Mesothelial cell of epicardium (in vitro differentiated cells): ENCODE results near the gene RAB6A. TPM values are rescaled to one million over a fixed set of nuclear protein-coding genes. Genes with fewer than 3 reads are reported as not detected.

Source experiments
- DNase-seq, 2 experiments: peaks; one replicate each; pipeline ENCODE4 v3.0.0; 2021; ENCODE audit warnings: low spot score in 2 of 2; ENCODE audit not compliant: unreplicated experiment in 2 of 2
- H3K27ac Mint-ChIP-seq: 2 replicates; pipeline ENCODE4 v1.8.0; 2021; ENCODE audit warnings: mixed read lengths
- H3K27me3 Mint-ChIP-seq: 2 replicates; pipeline ENCODE4 v1.8.0; 2021; ENCODE audit warnings: low read depth, mixed read lengths
- H3K36me3 Mint-ChIP-seq: 2 replicates; pipeline ENCODE4 v1.8.0; 2021; ENCODE audit warnings: mixed read lengths
- H3K4me1 Mint-ChIP-seq: 2 replicates; pipeline ENCODE4 v1.8.0; 2021; ENCODE audit warnings: mixed read lengths
- H3K4me3 Mint-ChIP-seq: 2 replicates; pipeline ENCODE4 v1.8.0; 2021; ENCODE audit warnings: mild to moderate bottlenecking, moderate library complexity, mixed read lengths
- H3K9me3 Mint-ChIP-seq: 2 replicates; pipeline ENCODE4 v1.8.0; 2021; ENCODE audit warnings: mixed read lengths
- total RNA-seq: library from RNA; stranded (reverse); gene quantifications from 3 replicates; pipeline ENCODE4 v1.2.1, GENCODE V29; 2021
- TF ChIP-seq, protein P1 (sequence below): fragments of 200-600 bp; sonication (generic); IDR thresholded peaks from one replicate; pipeline ENCODE4 v1.5.0; 2021; ENCODE audit warnings: antibody characterized with exemption; ENCODE audit not compliant: unreplicated experiment

The RAB6A gene
- total RNA-seq, 1 donor from 2014 or later, result 66.3 TPM

DNA sequence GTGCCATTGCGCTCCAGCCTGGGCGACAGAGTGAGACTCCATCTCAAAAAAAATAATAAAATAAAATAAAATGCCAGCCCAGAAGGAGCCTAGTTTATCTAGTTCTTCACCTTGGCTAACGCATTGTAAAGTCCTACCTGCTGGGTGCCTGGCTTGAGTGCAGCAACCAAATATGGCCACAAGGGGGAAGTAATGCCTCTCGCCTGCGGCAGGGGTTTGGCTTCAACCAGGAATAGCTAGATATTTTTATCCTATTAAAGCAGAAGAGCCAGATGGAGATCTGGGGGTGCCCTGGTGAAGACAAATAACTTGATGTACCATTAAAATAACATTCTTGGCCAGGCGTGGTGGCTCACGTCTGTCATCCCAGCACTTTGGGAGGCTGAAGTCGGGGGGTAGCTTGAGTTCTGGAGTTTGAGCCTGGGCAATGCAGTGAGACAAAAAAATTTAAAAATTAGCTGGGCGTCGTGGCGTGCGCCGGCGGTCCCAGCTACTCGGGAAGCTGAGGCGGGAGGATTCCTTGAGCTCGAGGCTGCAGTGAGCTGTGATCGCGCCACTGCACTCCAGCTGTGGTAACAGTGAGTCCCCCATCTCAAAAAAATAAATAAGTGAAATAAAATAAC is 135.1 kb downstream of the RAB6A start:
- TF ChIP-seq, protein P1, sequence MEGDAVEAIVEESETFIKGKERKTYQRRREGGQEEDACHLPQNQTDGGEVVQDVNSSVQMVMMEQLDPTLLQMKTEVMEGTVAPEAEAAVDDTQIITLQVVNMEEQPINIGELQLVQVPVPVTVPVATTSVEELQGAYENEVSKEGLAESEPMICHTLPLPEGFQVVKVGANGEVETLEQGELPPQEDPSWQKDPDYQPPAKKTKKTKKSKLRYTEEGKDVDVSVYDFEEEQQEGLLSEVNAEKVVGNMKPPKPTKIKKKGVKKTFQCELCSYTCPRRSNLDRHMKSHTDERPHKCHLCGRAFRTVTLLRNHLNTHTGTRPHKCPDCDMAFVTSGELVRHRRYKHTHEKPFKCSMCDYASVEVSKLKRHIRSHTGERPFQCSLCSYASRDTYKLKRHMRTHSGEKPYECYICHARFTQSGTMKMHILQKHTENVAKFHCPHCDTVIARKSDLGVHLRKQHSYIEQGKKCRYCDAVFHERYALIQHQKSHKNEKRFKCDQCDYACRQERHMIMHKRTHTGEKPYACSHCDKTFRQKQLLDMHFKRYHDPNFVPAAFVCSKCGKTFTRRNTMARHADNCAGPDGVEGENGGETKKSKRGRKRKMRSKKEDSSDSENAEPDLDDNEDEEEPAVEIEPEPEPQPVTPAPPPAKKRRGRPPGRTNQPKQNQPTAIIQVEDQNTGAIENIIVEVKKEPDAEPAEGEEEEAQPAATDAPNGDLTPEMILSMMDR, result peak; percentile 85
- Mint-ChIP-seq H3K27me3 (peaks cover 29% of the 10 kb centered on the region), H3K4me3 (peak overlapping the region; percentile 48), H3K9me3 (no peaks in the 10 kb centered on the region), H3K4me1 (peaks cover 2% of the 10 kb centered on the region), H3K36me3 (no peaks in the 10 kb centered on the region), H3K27ac (no peak overlapping the region)
- DNase-seq, result peak; percentile 46 to 83

Other genes starting within 250 kb of the RAB6A start
- gene FAM168A, start 163.0 kb downstream of the RAB6A start, total RNA-seq, result 60.9 to 63.5 TPM (median 61.8 TPM) in 3 replicates
- 6.1 to 9.0 TPM (median 8.0 TPM) in 3 replicates for gene PLEKHB1, start 114.5 kb downstream of the RAB6A start, total RNA-seq
- gene MRPL48, start 26.8 kb upstream of the RAB6A start, total RNA-seq, result 25.2 to 29.3 TPM (median 27.0 TPM) in 3 replicates
- gene COA4, start 115.8 kb upstream of the RAB6A start, total RNA-seq, result 61.3 to 64.0 TPM (median 63.1 TPM) in 3 replicates
- gene PAAF1, start 115.9 kb upstream of the RAB6A start, total RNA-seq, result 31.7 to 35.8 TPM (median 34.6 TPM) in 3 replicates
- gene DNAJB13, start 190.0 kb upstream of the RAB6A start, total RNA-seq, result 0.59 to 0.75 TPM (median 0.60 TPM) in 3 replicates
- 27.1 to 31.5 TPM (median 27.7 TPM) in 3 replicates for gene UCP2, start 221.8 kb upstream of the RAB6A start, total RNA-seq
- gene UCP3, start 248.0 kb upstream of the RAB6A start, total RNA-seq, result 4.1 to 5.8 TPM (median 4.5 TPM) in 3 replicates